GM12874 (cell line): ENCODE data around the gene MPO.

Experiments
- CTCF ChIP-seq: IDR thresholded peaks from 2 replicates; pipeline ENCODE4 v1.5.1; 2011; ENCODE audit warnings: low read depth, mild to moderate bottlenecking, control low read depth, low read length, moderate library complexity; ENCODE audit not compliant: insufficient read depth

The MPO gene

GRCh38 chr17:58308173-58308984 lies 27.6 kb upstream of the MPO start:
- 0 out of 2 replicates have a peak, but pooled peaks have one; percentile 8 for TF ChIP-seq CTCF

- TF ChIP-seq CTCF, result no peak
Measured at GRCh38 chr17:58307468-58308172, 26.9 kb upstream of the MPO start.

GRCh38 chr17:58306131-58306951 lies 25.6 kb upstream of the MPO start:
- TF ChIP-seq CTCF, result no peak

- TF ChIP-seq CTCF, result no peak
Measured at GRCh38 chr17:58305626-58306025, 24.9 kb upstream of the MPO start.

GRCh38 chr17:58304750-58305486 lies 24.2 kb upstream of the MPO start:
- no peak for TF ChIP-seq CTCF

GRCh38 chr17:58303971-58304749 lies 23.4 kb upstream of the MPO start:
- peak; percentile 92 for TF ChIP-seq CTCF
